K562 (cell line): Measurements from ENCODE around the gene EVA1B.

Experiments used
- CBX8 ChIP-seq: fragments of 200-600 bp; sonication (generic); IDR thresholded peaks from 2 replicates; pipeline ENCODE4 v1.6.1; 2012; ENCODE audit warnings: borderline replicate concordance, mixed run types, low read depth, mild to moderate bottlenecking, moderate library complexity, mixed read lengths, low read length, control low read depth, inconsistent platforms; ENCODE audit not compliant: poor library complexity, severe bottlenecking; ENCODE audit errors: extremely low read depth
- FOXJ3 ChIP-seq: sonication (generic); formaldehyde crosslinking; IDR thresholded peaks from 2 replicates; pipeline ENCODE4 v1.4.0; 2020; ENCODE audit warnings: mild to moderate bottlenecking, missing genetic modification reagents
- POLR2AphosphoS5 ChIP-seq: IDR thresholded peaks from 2 replicates; pipeline ENCODE4 v1.6.1; 2011; ENCODE audit warnings: mild to moderate bottlenecking, low read depth, low read length, moderate library complexity; ENCODE audit not compliant: control insufficient read depth, insufficient read depth
- TF ChIP-seq, protein P1 (sequence below), 3 experiments: IDR thresholded peaks in 2 of 3; conservative IDR thresholded peaks in 1 of 3; 2 replicates each; pipeline ENCODE4 v1.5.1; 2011 to 2012; ENCODE audit warnings: low read length in 3 of 3, mild to moderate bottlenecking in 3 of 3, control low read depth in 2 of 3, improper control_type of control experiment in 1 of 3, inconsistent platforms in 1 of 3, low read depth in 1 of 3, mixed read lengths in 1 of 3, moderate library complexity in 1 of 3; ENCODE audit not compliant: insufficient read depth in 2 of 3
- TF ChIP-seq, protein P2 (sequence below), 2 experiments: fragments of 450-650 bp in 1 of 2; IDR thresholded peaks; 2 replicates each; pipeline ENCODE4 v1.6.1; 2011 to 2017; ENCODE audit warnings: low read depth in 2 of 2, antibody characterized with exemption in 1 of 2, borderline replicate concordance in 1 of 2, low read length in 1 of 2, mild to moderate bottlenecking in 1 of 2, mixed read lengths in 1 of 2; ENCODE audit not compliant: control insufficient read depth in 1 of 2
- TF ChIP-seq, protein P3 (sequence below): fragments of 450-650 bp; formaldehyde crosslinking; IDR thresholded peaks from 2 replicates; pipeline ENCODE4 v1.4.0; 2022; ENCODE audit warnings: missing genetic modification characterization

DNA sequence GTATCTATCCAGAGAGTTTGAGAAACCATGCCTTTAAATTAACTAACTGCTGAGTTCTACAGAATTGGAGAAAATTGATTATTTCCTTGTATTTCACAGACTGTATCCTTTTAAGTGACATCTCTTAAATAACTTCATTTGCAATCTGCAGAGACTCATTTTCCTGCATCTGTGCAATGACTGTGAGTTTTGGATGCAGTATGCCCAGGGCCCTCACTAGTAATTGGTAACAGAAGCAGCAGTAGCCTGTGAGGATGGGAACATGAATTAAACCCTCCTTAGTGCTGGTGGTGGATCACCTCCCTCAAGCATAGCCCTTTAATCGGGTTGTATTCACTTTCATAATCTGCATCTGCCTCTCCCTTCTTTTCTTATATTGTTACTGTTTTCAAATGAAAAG lies 38.9 kb downstream of the EVA1B start:
- no peak for TF ChIP-seq FOXJ3
- TF ChIP-seq, protein P1, sequence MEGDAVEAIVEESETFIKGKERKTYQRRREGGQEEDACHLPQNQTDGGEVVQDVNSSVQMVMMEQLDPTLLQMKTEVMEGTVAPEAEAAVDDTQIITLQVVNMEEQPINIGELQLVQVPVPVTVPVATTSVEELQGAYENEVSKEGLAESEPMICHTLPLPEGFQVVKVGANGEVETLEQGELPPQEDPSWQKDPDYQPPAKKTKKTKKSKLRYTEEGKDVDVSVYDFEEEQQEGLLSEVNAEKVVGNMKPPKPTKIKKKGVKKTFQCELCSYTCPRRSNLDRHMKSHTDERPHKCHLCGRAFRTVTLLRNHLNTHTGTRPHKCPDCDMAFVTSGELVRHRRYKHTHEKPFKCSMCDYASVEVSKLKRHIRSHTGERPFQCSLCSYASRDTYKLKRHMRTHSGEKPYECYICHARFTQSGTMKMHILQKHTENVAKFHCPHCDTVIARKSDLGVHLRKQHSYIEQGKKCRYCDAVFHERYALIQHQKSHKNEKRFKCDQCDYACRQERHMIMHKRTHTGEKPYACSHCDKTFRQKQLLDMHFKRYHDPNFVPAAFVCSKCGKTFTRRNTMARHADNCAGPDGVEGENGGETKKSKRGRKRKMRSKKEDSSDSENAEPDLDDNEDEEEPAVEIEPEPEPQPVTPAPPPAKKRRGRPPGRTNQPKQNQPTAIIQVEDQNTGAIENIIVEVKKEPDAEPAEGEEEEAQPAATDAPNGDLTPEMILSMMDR (IDR thresholded peaks at IDR 0.05 in 2 of 3, conservative IDR thresholded peaks at IDR 0.05 in 1 of 3; ENCODE audit: insufficient read depth in 2 of 3, low read depth in 1 of 3, low read length in 3 of 3) = no peak
- TF ChIP-seq, protein P2, sequence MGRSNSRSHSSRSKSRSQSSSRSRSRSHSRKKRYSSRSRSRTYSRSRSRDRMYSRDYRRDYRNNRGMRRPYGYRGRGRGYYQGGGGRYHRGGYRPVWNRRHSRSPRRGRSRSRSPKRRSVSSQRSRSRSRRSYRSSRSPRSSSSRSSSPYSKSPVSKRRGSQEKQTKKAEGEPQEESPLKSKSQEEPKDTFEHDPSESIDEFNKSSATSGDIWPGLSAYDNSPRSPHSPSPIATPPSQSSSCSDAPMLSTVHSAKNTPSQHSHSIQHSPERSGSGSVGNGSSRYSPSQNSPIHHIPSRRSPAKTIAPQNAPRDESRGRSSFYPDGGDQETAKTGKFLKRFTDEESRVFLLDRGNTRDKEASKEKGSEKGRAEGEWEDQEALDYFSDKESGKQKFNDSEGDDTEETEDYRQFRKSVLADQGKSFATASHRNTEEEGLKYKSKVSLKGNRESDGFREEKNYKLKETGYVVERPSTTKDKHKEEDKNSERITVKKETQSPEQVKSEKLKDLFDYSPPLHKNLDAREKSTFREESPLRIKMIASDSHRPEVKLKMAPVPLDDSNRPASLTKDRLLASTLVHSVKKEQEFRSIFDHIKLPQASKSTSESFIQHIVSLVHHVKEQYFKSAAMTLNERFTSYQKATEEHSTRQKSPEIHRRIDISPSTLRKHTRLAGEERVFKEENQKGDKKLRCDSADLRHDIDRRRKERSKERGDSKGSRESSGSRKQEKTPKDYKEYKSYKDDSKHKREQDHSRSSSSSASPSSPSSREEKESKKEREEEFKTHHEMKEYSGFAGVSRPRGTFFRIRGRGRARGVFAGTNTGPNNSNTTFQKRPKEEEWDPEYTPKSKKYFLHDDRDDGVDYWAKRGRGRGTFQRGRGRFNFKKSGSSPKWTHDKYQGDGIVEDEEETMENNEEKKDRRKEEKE (IDR thresholded peaks at IDR 0.05; ENCODE audit: borderline replicate concordance in 1 of 2, control insufficient read depth in 1 of 2, low read depth in 2 of 2, low read length in 1 of 2) = no peak
- no peak for TF ChIP-seq CBX8
- TF ChIP-seq, protein P3, sequence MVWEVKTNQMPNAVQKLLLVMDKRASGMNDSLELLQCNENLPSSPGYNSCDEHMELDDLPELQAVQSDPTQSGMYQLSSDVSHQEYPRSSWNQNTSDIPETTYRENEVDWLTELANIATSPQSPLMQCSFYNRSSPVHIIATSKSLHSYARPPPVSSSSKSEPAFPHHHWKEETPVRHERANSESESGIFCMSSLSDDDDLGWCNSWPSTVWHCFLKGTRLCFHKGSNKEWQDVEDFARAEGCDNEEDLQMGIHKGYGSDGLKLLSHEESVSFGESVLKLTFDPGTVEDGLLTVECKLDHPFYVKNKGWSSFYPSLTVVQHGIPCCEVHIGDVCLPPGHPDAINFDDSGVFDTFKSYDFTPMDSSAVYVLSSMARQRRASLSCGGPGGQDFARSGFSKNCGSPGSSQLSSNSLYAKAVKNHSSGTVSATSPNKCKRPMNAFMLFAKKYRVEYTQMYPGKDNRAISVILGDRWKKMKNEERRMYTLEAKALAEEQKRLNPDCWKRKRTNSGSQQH (CRISPR knock-in tag) = no peak
- TF ChIP-seq POLR2AphosphoS5 = no peak
